Coronary artery (tissue), 2 donors: ENCODE data around the gene INPP5D.

ENCODE experiments used
- DNase-seq: peaks from one replicate; pipeline ENCODE4 v3.0.0-alpha.2; 2017; ENCODE audit warnings: low spot score
- H3K27ac ChIP-seq, 2 donors: fragments of 200-600 bp; sonication (generic); one replicate each; pipeline ENCODE4 v1.5.1; 2016 to 2019
- H3K4me3 ChIP-seq: fragments of 200-600 bp; sonication (generic); 2 replicates; pipeline ENCODE4 v1.5.1; 2016; ENCODE audit warnings: mild to moderate bottlenecking, moderate library complexity
- CTCF ChIP-seq: fragments of 200-600 bp; sonication (generic); IDR thresholded peaks from one replicate; pipeline ENCODE4 v1.5.1; 2019; ENCODE audit warnings: antibody characterized with exemption

INPP5D gene

GRCh38 chr2:233023007-233023760 lies 37.0 kb upstream of the INPP5D start:
- H3K4me3 ChIP-seq, result no peak overlapping the region
- H3K27ac ChIP-seq, result no peak overlapping the region
- no peak for DNase-seq
- TF ChIP-seq CTCF, result no peak

GRCh38 chr2:233023761-233024410 lies 36.3 kb upstream of the INPP5D start:
- no peak overlapping the region for H3K27ac ChIP-seq
- no peak overlapping the region for H3K4me3 ChIP-seq
- no peak for TF ChIP-seq CTCF
- DNase-seq, result no peak

- H3K27ac ChIP-seq, result no peak overlapping the region
- no peak overlapping the region for H3K4me3 ChIP-seq
- DNase-seq, result no peak
- TF ChIP-seq CTCF, result no peak
Observed at GRCh38 chr2:233025706-233026105, 34.4 kb upstream of the INPP5D start.

- Histone ChIP-seq H3K27ac (no peak overlapping the region), H3K4me3 (no peak overlapping the region)
- TF ChIP-seq CTCF, result no peak
- no peak for DNase-seq
Observed at GRCh38 chr2:233026198-233026813, 33.8 kb upstream of the INPP5D start.

- H3K4me3 ChIP-seq, result no peak overlapping the region
- no peak for DNase-seq
- H3K27ac ChIP-seq, result no peak overlapping the region
- no peak for TF ChIP-seq CTCF
Observed at GRCh38 chr2:233029321-233029720, 30.8 kb upstream of the INPP5D start.

GRCh38 chr2:233031556-233032500 lies 28.3 kb upstream of the INPP5D start:
- TF ChIP-seq CTCF, result no peak
- Histone ChIP-seq H3K27ac (no peak overlapping the region), H3K4me3 (no peak overlapping the region)
- peak; percentile 55 for DNase-seq
